Esophagus muscularis mucosa (tissue), 4 donors: ENCODE data around the gene CRHR2. TPM values are rescaled to one million over a fixed set of nuclear protein-coding genes. Genes with fewer than 3 reads are reported as not detected.

Experiments
- DNase-seq: peaks from one replicate; pipeline ENCODE4 v3.0.0-alpha.2; 2017; ENCODE audit errors: extremely low spot score
- H3K27ac ChIP-seq, 4 donors: fragments of 200-600 bp; sonication (generic); replicated peaks in 1 of 4; 1 replicate in 3 of 4; 2 replicates in 1 of 4; pipeline ENCODE4 v1.5.1; 2016 to 2019; ENCODE audit warnings: mild to moderate bottlenecking in 1 of 4
- H3K27me3 ChIP-seq, 4 donors: fragments of 200-600 bp; sonication (generic); one replicate each; pipeline versions ENCODE4 v1.5.1 to v1.6.0; 2016 to 2019
- H3K36me3 ChIP-seq, 4 donors: fragments of 200-600 bp; sonication (generic); one replicate each; pipeline ENCODE4 v1.5.1; 2016 to 2019
- H3K4me1 ChIP-seq, 4 donors: fragments of 200-600 bp; sonication (generic); one replicate each; pipeline ENCODE4 v1.5.1; 2016 to 2019
- H3K4me3 ChIP-seq, 4 donors: fragments of 200-600 bp; sonication (generic); 1 replicate in 2 of 4; 2 replicates in 2 of 4; pipeline ENCODE4 v1.5.1; 2016 to 2019; ENCODE audit warnings: mild to moderate bottlenecking in 4 of 4, moderate library complexity in 1 of 4
- H3K9me3 ChIP-seq, 4 donors: fragments of 200-600 bp; sonication (generic); 1 replicate in 3 of 4; 2 replicates in 1 of 4; pipeline ENCODE4 v1.5.1; 2016 to 2019
- EP300 ChIP-seq: sonication (generic); formaldehyde crosslinking; IDR thresholded peaks from one replicate; pipeline ENCODE4 v1.6.1; 2017; ENCODE audit warnings: antibody characterized with exemption
- POLR2A ChIP-seq: fragments of 450-650 bp; IDR thresholded peaks from one replicate; pipeline ENCODE4 v1.6.1; 2017; ENCODE audit warnings: antibody characterized with exemption, moderate library complexity, mild to moderate bottlenecking, low read depth
- POLR2AphosphoS5 ChIP-seq, 2 donors: sonication (generic); formaldehyde crosslinking; IDR thresholded peaks; one replicate each; pipeline ENCODE4 v1.6.1; 2017; ENCODE audit warnings: antibody characterized with exemption in 2 of 2
- WGBS: methylation state at CpG from one replicate; pipeline ENCODE4 v1.1.5; 2018; 5-methylcytosine and 5-hydroxymethylcytosine counted together
- intact Hi-C: fragments of 100-400 bp; cut with DNase I; formaldehyde crosslinking; loops from one replicate; pipeline ENCODE4 v1.15.1; 2023
- total RNA-seq, 4 donors: library from RNA; depleted of rRNA; stranded (reverse); fragments of >200 nt; gene quantifications; one replicate each; pipeline versions ENCODE4 v1.1.0 to v1.2.1, GENCODE V29; 2016
- TF ChIP-seq, protein P1 (sequence below), 3 experiments: fragments of 200-600 bp in 2 of 3; fragments of 450-650 bp in 1 of 3; sonication (generic) in 2 of 3; IDR thresholded peaks; one replicate each; pipeline ENCODE4 v1.5.1; 2017 to 2019; ENCODE audit warnings: antibody characterized with exemption in 3 of 3, mild to moderate bottlenecking in 2 of 3, moderate library complexity in 1 of 3

Gene CRHR2
- total RNA-seq, 4 donors from 2014 or later, result 0.13 to 0.29 TPM; not detected in 2

DNA sequence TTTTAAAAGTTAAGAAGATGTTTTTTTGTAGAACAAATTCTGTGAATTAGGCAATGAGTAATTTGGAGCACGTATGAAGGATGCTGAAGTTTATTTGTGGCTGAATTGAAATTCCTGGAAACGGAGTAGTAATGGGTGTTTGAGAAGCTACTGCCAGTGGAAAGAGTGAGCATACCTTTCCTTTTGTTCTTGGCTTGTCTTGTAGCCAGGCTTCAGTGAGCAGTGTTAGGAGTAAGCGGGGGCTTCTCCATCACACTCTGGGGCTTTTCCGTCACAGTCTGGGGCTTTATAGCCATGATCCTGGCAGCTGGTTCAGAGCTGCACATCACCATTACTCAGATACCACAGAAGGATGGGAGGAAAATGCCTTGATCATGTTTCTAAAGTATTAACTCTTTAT, 55.2 kb downstream of the CRHR2 start:
- peaks cover 46 to 100% (median 82%) of the 10 kb centered on the region in 4 donors for H3K36me3 ChIP-seq
- 91% methylated on average over 4 of the region's 4 CpGs for WGBS
- no peak overlapping the region for H3K4me3 ChIP-seq
- TF ChIP-seq POLR2AphosphoS5 (IDR thresholded peaks at IDR 0.05) (no peak), POLR2A (no peak), EP300 (no peak)
- TF ChIP-seq, protein P1, sequence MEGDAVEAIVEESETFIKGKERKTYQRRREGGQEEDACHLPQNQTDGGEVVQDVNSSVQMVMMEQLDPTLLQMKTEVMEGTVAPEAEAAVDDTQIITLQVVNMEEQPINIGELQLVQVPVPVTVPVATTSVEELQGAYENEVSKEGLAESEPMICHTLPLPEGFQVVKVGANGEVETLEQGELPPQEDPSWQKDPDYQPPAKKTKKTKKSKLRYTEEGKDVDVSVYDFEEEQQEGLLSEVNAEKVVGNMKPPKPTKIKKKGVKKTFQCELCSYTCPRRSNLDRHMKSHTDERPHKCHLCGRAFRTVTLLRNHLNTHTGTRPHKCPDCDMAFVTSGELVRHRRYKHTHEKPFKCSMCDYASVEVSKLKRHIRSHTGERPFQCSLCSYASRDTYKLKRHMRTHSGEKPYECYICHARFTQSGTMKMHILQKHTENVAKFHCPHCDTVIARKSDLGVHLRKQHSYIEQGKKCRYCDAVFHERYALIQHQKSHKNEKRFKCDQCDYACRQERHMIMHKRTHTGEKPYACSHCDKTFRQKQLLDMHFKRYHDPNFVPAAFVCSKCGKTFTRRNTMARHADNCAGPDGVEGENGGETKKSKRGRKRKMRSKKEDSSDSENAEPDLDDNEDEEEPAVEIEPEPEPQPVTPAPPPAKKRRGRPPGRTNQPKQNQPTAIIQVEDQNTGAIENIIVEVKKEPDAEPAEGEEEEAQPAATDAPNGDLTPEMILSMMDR (IDR thresholded peaks at IDR 0.05), result no peak
- no peak for DNase-seq
- intact Hi-C loops, result loop anchor here (10.0 kb wide), 1 partner anchor 108 kb away; no protein-coding TSS in a partner anchor
- H3K27ac ChIP-seq, result no peak overlapping the region
- H3K9me3 ChIP-seq, result no peaks in the 10 kb centered on the region
- H3K4me1 ChIP-seq, result no peaks in the 10 kb centered on the region
- no peaks in the 10 kb centered on the region for H3K27me3 ChIP-seq

DNA sequence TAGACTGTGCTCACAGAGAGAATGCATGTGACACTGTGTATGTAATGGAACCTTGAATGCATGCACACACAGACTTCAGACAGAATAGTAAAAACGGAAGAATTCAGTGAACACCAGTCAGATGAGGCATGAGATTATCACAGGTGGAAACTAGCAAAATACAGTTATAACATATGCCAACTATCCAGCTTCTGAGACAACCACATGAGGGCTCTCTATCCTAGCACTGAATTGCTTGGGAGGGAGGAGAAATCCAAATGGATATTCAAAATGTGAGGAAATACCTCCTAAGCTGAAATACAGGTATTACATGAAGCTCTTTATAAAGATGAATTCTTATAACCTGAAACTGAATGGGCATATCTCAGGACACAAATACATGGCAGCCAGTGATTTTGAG, 57.0 kb downstream of the CRHR2 start:
- TF ChIP-seq POLR2A, result no peak
- TF ChIP-seq, protein P1 (IDR thresholded peaks at IDR 0.05), result peak in 1 of 3 experiments; percentile 10
- H3K27me3 ChIP-seq, result no peaks in the 10 kb centered on the region
- no peak overlapping the region for H3K4me3 ChIP-seq
- intact Hi-C loops, result loop anchor here (10.0 kb wide), 1 partner anchor 110 kb away; no protein-coding TSS in a partner anchor
- H3K36me3 ChIP-seq, result peaks cover 52 to 100% (median 78%) of the 10 kb centered on the region in 4 donors
- no peaks in the 10 kb centered on the region for H3K9me3 ChIP-seq
- no peak overlapping the region for H3K27ac ChIP-seq
- 86% methylated on average over 1 of the region's 1 CpG for WGBS
- H3K4me1 ChIP-seq, result no peaks in the 10 kb centered on the region
- no peak for DNase-seq

DNA sequence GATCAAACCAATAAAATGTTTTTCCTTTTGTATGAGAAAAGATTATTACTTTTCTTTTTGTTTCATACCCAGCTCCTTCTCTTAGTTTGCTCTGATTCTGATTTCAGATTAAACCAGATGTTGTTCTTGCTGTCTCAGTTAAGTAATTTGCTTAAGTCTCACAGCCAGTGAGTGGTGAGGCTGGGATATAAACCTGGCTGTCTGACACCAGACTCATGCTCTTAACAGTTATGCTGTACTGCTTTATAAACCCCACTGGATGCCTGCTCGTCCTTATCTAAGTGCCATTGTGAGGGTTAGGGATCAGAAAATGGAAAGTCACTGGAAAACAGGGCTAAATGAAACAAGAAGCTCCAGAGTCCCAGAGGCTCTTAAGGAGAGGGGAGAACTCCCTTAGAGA, 63.3 kb downstream of the CRHR2 start:
- H3K4me1 ChIP-seq, result no peaks in the 10 kb centered on the region
- WGBS, result 59% methylated on average over 1 of the region's 1 CpG
- no peak overlapping the region for H3K27ac ChIP-seq
- no peak overlapping the region for H3K4me3 ChIP-seq
- no peak for DNase-seq
- TF ChIP-seq EP300 (no peak), POLR2A (no peak), POLR2AphosphoS5 (IDR thresholded peaks at IDR 0.05) (no peak)
- TF ChIP-seq, protein P1 (IDR thresholded peaks at IDR 0.05), result no peak
- intact Hi-C loops, result no loop called here
- H3K27me3 ChIP-seq, result no peaks in the 10 kb centered on the region
- peaks cover 44 to 97% (median 82%) of the 10 kb centered on the region in 4 donors for H3K36me3 ChIP-seq
- H3K9me3 ChIP-seq, result no peaks in the 10 kb centered on the region

DNA sequence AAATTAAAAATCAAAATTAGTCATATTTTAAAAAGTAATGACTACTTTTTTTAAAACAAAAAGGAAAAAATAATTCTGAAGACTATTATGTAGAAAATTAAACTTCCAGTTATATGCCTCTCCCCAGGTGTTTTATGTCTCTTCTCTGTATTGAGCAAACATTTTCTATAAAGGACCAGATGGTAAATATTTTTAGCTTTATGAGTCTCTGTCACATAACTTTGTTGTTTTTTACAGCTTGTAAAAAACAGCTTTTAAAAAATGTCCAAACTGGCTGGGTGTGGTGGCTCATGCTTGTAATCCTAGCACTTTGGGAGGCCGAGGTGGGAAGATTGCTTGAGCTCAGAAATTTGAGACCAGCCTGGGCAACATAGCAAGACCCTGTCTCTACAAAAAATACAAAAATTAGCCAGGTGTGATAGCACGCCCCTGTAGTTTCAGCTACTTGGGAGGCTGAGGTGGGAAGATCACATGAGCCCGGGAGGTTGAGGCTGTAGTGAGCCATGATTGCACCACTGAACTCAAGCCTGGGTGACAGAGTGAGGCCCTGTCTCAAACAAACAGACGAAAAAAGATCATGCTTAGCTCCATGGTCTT, 64.1 kb downstream of the CRHR2 start:
- no peak overlapping the region for H3K27ac ChIP-seq
- no peak overlapping the region for H3K4me3 ChIP-seq
- H3K36me3 ChIP-seq, result peaks cover 49 to 95% (median 79%) of the 10 kb centered on the region in 4 donors
- no peak for DNase-seq
- H3K4me1 ChIP-seq, result no peaks in the 10 kb centered on the region
- TF ChIP-seq EP300 (no peak), POLR2AphosphoS5 (IDR thresholded peaks at IDR 0.05) (no peak), POLR2A (no peak)
- TF ChIP-seq, protein P1 (IDR thresholded peaks at IDR 0.05), result no peak
- H3K27me3 ChIP-seq, result no peaks in the 10 kb centered on the region
- H3K9me3 ChIP-seq, result no peaks in the 10 kb centered on the region
- WGBS, result 93% methylated on average over 4 of the region's 4 CpGs
- intact Hi-C loops, result no loop called here

DNA sequence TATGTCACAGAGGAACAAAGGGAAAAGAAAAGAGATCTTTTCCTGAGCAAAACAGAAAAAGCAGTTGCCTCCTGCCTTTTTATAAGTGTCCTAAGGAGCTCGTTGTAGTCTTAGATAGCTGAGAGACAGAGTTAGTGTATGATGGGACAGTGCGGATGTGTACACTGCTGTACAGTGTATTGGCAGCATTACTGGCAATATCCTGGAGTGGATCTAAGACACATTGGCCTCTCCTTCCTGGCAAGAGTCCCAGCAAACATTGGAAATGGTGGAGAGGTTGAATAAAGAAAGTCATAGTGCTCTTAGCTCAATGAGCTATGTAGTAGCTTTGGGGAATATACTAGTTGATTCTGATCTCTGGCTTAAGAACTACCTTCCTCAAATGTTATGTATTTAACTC, 64.9 kb downstream of the CRHR2 start:
- no peaks in the 10 kb centered on the region for H3K27me3 ChIP-seq
- H3K36me3 ChIP-seq, result peaks cover 41 to 95% (median 81%) of the 10 kb centered on the region in 4 donors
- WGBS, result 70% methylated on average over 2 of the region's 2 CpGs
- H3K4me1 ChIP-seq, result no peaks in the 10 kb centered on the region
- H3K27ac ChIP-seq, result no peak overlapping the region
- no peak for DNase-seq
- H3K4me3 ChIP-seq, result no peak overlapping the region
- TF ChIP-seq EP300 (no peak), POLR2A (no peak), POLR2AphosphoS5 (IDR thresholded peaks at IDR 0.05) (no peak)
- TF ChIP-seq, protein P1 (IDR thresholded peaks at IDR 0.05), result no peak
- no peaks in the 10 kb centered on the region for H3K9me3 ChIP-seq
- intact Hi-C loops, result no loop called here
